ENCODE results near the gene SEMA6B.

SEMA6B gene

GRCh38 chr19:4602173-4602788 lies 42.8 kb upstream of the SEMA6B start:
- no peak for DNase-seq (ENCODE audit: extremely low spot score)
- POLR2A ChIA-PET: no interaction called here
- no peak for TF ChIP-seq CTCF (IDR thresholded peaks at IDR 0.05; ENCODE audit: control extremely low read depth, extremely low read depth, low read depth, missing control alignments)
- CTCF ChIA-PET: no interaction called here

GRCh38 chr19:4600893-4601292 lies 41.4 kb upstream of the SEMA6B start:
- ChIA-PET CTCF (no interaction called here), POLR2A (no interaction called here)
- TF ChIP-seq CTCF (IDR thresholded peaks at IDR 0.05; ENCODE audit: control extremely low read depth, extremely low read depth, low read depth, missing control alignments): no peak
- DNase-seq (ENCODE audit: extremely low spot score): no peak

- CTCF ChIA-PET: interaction anchor here (1.5 to 2.4 kb wide), 2 partner anchors 33 to 37 kb away, joined by 3 to 8 read pairs; no protein-coding TSS in a partner anchor
- POLR2A ChIA-PET: interaction anchor here (0.6 kb wide), 1 partner anchor 261 kb away, joined by 3 read pairs; no protein-coding TSS in a partner anchor
- no peak for TF ChIP-seq CTCF (IDR thresholded peaks at IDR 0.05; ENCODE audit: control extremely low read depth, extremely low read depth, low read depth, missing control alignments)
- DNase-seq (ENCODE audit: extremely low spot score): no peak
Observed at GRCh38 chr19:4600082-4600481, 40.6 kb upstream of the SEMA6B start.

GRCh38 chr19:4598712-4599111 lies 39.2 kb upstream of the SEMA6B start:
- DNase-seq (ENCODE audit: extremely low spot score): no peak
- CTCF ChIA-PET: interaction anchor here (0.6 to 2.4 kb wide), 6 partner anchors 9 to 74 kb away, joined by 3 to 8 read pairs (median 5); no protein-coding TSS in a partner anchor
- POLR2A ChIA-PET: no interaction called here
- TF ChIP-seq CTCF (IDR thresholded peaks at IDR 0.05; ENCODE audit: control extremely low read depth, extremely low read depth, low read depth, missing control alignments): no peak

- peak; percentile 88 for DNase-seq (ENCODE audit: extremely low spot score)
- CTCF ChIA-PET: interaction anchor here (0.7 to 3.9 kb wide), 9 partner anchors 8 to 73 kb away, joined by 3 to 17 read pairs (median 6); no protein-coding TSS in a partner anchor
- POLR2A ChIA-PET: interaction anchor here (0.6 kb wide), 1 partner anchor 9 kb away, joined by 6 read pairs; no protein-coding TSS in a partner anchor
- TF ChIP-seq CTCF (IDR thresholded peaks at IDR 0.05; ENCODE audit: control extremely low read depth, extremely low read depth, low read depth, missing control alignments): no peak
Observed at GRCh38 chr19:4597975-4598671, 38.6 kb upstream of the SEMA6B start.

- ChIA-PET POLR2A (interaction anchor here (0.6 kb wide), 1 partner anchor 10 kb away, joined by 6 read pairs; no protein-coding TSS in a partner anchor), CTCF (interaction anchor here (1.2 to 3.9 kb wide), 6 partner anchors 8 to 72 kb away, joined by 6 to 17 read pairs (median 7); no protein-coding TSS in a partner anchor)
- TF ChIP-seq CTCF (IDR thresholded peaks at IDR 0.05; ENCODE audit: control extremely low read depth, extremely low read depth, low read depth, missing control alignments): no peak
- DNase-seq (ENCODE audit: extremely low spot score): no peak
Observed at GRCh38 chr19:4597278-4597974, 37.9 kb upstream of the SEMA6B start.
